ENCODE data around the gene ZNF140.

DNA sequence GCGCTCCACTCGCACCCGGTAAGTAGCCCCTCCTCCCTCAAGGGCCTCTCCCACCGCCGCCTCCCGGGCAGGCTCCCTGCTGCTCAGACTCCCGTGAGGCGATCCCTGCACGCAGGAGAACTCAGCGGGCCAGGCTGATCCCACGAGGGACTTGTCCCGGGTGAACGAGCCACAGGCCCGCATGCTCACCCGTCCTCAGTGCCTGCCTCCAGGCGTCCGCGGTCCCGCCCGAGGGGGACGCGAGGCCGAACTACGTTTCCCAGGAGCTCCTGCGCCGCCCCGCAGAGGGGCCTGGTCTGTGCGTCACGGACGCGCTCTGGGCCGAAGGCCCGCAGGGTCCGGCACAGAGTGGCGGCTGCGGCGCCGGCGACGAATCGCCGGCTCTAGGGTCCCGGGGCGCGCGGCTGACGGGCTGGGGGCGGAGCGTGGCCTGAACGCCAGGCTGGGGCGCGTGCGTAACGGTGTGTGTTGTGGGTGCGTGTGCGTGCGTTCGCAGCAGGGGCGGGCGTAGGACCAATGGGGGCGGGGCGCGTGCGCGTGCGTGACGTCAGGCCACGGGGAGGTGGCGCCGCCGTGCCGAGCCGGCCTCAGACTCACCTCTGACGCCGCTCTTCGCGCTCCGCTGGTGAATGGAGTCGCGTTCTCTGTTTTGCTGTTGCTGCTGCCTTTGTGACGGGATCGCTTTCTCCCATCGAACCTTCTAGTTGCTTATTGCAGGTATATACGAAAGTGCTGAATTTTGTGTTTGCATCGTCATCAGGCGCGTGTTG is 49.5 kb downstream of the ZNF140 start, which contains the start of the genes ZNF10 and ZNF891:
- TF ChIP-seq, protein P1, sequence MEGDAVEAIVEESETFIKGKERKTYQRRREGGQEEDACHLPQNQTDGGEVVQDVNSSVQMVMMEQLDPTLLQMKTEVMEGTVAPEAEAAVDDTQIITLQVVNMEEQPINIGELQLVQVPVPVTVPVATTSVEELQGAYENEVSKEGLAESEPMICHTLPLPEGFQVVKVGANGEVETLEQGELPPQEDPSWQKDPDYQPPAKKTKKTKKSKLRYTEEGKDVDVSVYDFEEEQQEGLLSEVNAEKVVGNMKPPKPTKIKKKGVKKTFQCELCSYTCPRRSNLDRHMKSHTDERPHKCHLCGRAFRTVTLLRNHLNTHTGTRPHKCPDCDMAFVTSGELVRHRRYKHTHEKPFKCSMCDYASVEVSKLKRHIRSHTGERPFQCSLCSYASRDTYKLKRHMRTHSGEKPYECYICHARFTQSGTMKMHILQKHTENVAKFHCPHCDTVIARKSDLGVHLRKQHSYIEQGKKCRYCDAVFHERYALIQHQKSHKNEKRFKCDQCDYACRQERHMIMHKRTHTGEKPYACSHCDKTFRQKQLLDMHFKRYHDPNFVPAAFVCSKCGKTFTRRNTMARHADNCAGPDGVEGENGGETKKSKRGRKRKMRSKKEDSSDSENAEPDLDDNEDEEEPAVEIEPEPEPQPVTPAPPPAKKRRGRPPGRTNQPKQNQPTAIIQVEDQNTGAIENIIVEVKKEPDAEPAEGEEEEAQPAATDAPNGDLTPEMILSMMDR (IDR thresholded peaks at IDR 0.05; ENCODE audit: insufficient read depth, low read length, poor library complexity, severe bottlenecking): no peak
- no peak for TF ChIP-seq EZH2phosphoT487 (conservative IDR thresholded peaks at IDR 0.05; ENCODE audit: low read length)
